Epithelial cell of esophagus (primary cell): ENCODE measurements around the gene CAGE1.

Source experiments
- DNase-seq: peaks from one replicate; pipeline ENCODE4 v3.0.0; 2010; ENCODE audit warnings: low read depth
- H3K4me3 ChIP-seq: 2 replicates; pipeline ENCODE4 v1.5.1; 2011; ENCODE audit warnings: mild to moderate bottlenecking, low read length, control low read depth
- TF ChIP-seq, protein P1 (sequence below): IDR thresholded peaks from 2 replicates; pipeline ENCODE4 v1.5.1; 2011; ENCODE audit warnings: low read depth, mild to moderate bottlenecking, low read length, control low read depth, inconsistent platforms; ENCODE audit not compliant: insufficient read depth; ENCODE audit errors: missing control alignments

CAGE1 gene

GRCh38 chr6:7431674-7432390 lies 42.3 kb upstream of the CAGE1 start:
- DNase-seq = peak; percentile 30
- peak overlapping the region; percentile 22 for H3K4me3 ChIP-seq
- TF ChIP-seq, protein P1, sequence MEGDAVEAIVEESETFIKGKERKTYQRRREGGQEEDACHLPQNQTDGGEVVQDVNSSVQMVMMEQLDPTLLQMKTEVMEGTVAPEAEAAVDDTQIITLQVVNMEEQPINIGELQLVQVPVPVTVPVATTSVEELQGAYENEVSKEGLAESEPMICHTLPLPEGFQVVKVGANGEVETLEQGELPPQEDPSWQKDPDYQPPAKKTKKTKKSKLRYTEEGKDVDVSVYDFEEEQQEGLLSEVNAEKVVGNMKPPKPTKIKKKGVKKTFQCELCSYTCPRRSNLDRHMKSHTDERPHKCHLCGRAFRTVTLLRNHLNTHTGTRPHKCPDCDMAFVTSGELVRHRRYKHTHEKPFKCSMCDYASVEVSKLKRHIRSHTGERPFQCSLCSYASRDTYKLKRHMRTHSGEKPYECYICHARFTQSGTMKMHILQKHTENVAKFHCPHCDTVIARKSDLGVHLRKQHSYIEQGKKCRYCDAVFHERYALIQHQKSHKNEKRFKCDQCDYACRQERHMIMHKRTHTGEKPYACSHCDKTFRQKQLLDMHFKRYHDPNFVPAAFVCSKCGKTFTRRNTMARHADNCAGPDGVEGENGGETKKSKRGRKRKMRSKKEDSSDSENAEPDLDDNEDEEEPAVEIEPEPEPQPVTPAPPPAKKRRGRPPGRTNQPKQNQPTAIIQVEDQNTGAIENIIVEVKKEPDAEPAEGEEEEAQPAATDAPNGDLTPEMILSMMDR = no peak

DNA sequence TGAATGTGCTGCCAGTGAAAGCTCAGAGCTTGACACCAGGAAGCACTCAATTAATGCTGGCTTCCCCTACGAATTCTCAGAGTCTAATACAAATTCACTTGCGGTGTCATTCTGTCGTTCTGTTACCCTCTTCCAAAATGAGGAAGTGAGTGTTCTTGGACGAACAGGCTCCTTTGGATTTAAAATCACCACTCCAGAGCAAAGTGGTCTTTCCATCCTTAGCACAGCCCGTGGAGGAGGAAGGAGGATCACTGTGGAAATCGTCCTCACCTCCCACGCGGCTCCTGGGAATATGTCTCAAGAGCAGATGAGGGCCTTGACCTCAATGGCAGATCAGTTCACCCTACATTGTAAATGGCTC lies 41.8 kb upstream of the CAGE1 start:
- H3K4me3 ChIP-seq = no peak overlapping the region
- DNase-seq = no peak
- TF ChIP-seq, protein P1 = no peak

DNA sequence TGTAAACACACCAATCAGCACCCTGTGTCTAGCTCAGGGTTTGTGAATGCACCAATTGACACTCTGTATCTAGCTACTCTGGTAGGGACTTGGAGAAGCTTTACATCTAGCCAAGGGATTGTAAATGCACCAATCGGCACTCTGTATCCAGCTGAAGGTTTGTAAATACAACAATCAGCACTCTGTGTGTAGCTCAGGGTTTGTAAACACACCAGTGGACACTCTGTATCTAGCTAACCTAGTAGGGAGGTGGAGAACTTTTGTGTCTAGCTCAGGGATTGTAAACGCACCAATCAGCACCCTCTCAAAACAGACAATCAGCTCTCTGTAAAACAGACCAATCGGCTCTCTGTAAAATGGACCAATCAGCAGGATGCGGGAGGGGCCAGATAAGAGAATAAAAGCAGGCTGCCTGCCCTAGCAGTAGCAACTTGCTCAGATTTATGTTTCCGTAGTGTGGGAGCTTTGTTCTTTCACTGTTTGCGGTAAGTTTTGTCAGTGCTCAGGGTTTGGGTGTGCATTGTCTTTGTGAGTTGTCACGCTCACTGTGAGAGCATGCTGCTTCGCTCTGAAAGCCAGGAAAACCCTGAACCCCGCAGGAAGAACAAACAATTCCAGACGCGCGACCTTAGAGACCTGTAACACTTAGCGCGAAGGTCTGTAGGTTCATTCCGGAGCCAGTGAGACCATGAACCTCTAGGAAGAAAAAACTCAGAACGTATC lies 37.1 kb upstream of the CAGE1 start:
- no peak overlapping the region for H3K4me3 ChIP-seq
- no peak for DNase-seq
- TF ChIP-seq, protein P1 = no peak

- TF ChIP-seq, protein P1 = no peak
- H3K4me3 ChIP-seq = no peak overlapping the region
- DNase-seq = no peak
These were observed 36.3 kb upstream of the CAGE1 start for GRCh38 chr6:7425808-7426190.

DNA sequence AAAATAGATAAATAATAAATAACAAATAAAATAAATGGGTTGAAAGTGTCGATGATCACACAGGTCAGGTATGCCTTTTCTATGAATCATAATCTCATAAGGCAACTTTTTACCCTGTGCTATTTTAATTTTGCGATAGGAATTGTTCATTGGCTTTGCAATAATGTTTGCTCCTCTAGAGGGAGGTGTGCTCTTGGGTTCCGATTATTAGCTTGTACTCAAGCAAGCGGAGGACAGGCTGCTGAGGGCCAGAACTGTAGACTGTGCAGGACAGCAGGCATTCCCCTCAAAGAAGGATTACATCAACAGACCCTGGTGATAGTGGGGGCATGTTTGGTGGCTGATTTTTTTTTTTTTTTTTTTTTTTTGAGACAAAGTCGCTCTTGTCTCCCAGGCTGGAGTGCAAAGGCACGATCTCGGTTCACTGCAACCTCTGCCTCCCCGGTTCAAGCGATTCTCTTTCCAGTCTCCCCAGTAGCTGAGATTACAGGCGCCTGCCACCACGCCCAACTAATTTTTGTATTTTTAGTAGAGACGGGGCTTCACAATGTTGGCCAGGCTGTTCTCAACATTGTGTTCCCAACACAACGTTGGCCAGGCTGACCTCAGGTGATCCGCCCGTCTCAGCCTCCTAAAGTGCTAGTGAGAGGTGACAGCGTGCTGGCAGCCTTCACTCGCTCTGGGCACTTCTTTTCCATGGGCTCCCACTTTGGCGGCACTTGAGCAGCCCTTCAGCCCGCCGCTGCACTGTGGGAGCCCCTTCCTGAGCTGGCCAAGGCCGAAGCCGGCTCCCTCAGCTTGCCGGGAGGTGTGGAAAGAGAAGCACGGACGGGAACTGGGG lies 35.6 kb upstream of the CAGE1 start:
- DNase-seq = peak; percentile 93
- TF ChIP-seq, protein P1 = peak; percentile 73

GRCh38 chr6:7424058-7424457 lies 34.5 kb upstream of the CAGE1 start:
- H3K4me3 ChIP-seq = no peak overlapping the region
- no peak for DNase-seq
- TF ChIP-seq, protein P1 = no peak

More for the DNA sequence above, 35.6 kb upstream of the CAGE1 start:
- no peak overlapping the region for H3K4me3 ChIP-seq
